Endothelial cell of umbilical vein (primary cell): ENCODE measurements around the gene C12orf57.

Experiments
- CTCF ChIP-seq, 2 donors: IDR thresholded peaks; 1 replicate in 1 of 2; 2 replicates in 1 of 2; pipeline ENCODE4 v1.5.1; 2011; ENCODE audit warnings: low read length in 2 of 2, mild to moderate bottlenecking in 2 of 2, moderate library complexity in 2 of 2, control low read depth in 1 of 2, inconsistent platforms in 1 of 2, low read depth in 1 of 2; ENCODE audit not compliant: insufficient read depth in 1 of 2; ENCODE audit errors: extremely low read depth in 1 of 2
- FOS ChIP-seq: IDR thresholded peaks from 2 replicates; pipeline ENCODE4 v1.6.1; 2011; ENCODE audit warnings: mild to moderate bottlenecking, low read length, moderate library complexity, borderline replicate concordance; ENCODE audit not compliant: insufficient read depth
- MAX ChIP-seq: IDR thresholded peaks from 2 replicates; pipeline ENCODE4 v1.6.1; 2011; ENCODE audit not compliant: insufficient read depth, insufficient read length
- POLR2A ChIP-seq: IDR thresholded peaks from 2 replicates; pipeline ENCODE4 v1.6.1; 2012; ENCODE audit warnings: low read depth, mild to moderate bottlenecking, control low read depth, low read length
- POLR2AphosphoS5 ChIP-seq: IDR thresholded peaks from 2 replicates; pipeline ENCODE4 v1.6.1; 2012; ENCODE audit warnings: low read depth, mild to moderate bottlenecking, control low read depth, low read length, moderate library complexity; ENCODE audit not compliant: insufficient read depth

- TF ChIP-seq CTCF (IDR thresholded peaks at IDR 0.05; ENCODE audit: extremely low read depth in 1 of 2, insufficient read depth in 1 of 2, low read depth in 1 of 2, low read length in 2 of 2) (no peak), MAX (no peak), POLR2AphosphoS5 (no peak), POLR2A (no peak), FOS (no peak)
These were observed 26.3 kb downstream of the C12orf57 start for GRCh38 chr12:6970096-6970527.
